HepG2 (cell line): ENCODE data around the gene VAV2. TPM values are rescaled to one million over a fixed set of nuclear protein-coding genes. Genes with fewer than 3 reads are reported as not detected.

ENCODE experiments used
- ATAC-seq: fragments of 200-7000 bp; cut with Tn5 transposase; 3 replicates; pipeline ENCODE4 v1.9.1; 2020; ENCODE audit warnings: mild to moderate bottlenecking, moderate library complexity
- BruUV-seq: library from RNA; stranded (reverse); fragments of 400-500 nt; replicated peaks from 2 replicates; lab custom pipeline; 2021; lab: Mats Ljungman, UMichigan
- CTCF ChIA-PET: fragments of 300-600 bp; formaldehyde crosslinking; extraction: SDS; loops from one replicate; lab custom pipeline; 2021; ENCODE audit warnings: low total read pairs, inconsistent platforms, low intra/inter-chr PET ratio; lab: Yijun Ruan, JAX
- POLR2A ChIA-PET: fragments of 350-600 bp; sonication (Branson Sonifier 250); formaldehyde crosslinking; loops from one replicate; lab custom pipeline; 2020; ENCODE audit warnings: antibody characterized with exemption, inconsistent platforms; lab: Yijun Ruan, JAX
- DNase-seq: peaks from one replicate; pipeline ENCODE4 v3.0.0-alpha.2; 2015; ENCODE audit warnings: low spot score
- FAIRE-seq: peaks from 3 replicates; lab custom pipeline; 2011; peaks lifted over from hg19 to GRCh38; lab: Jason Lieb, UNC
- H2AFZ ChIP-seq: one replicate; pipeline ENCODE4 v1.6.1; 2011; ENCODE audit warnings: low read length, inconsistent platforms
- H3K27ac ChIP-seq: fragments of 300-600 bp; 3 replicates; pipeline ENCODE4 v1.8.0; 2011; ENCODE audit warnings: mixed run types, mild to moderate bottlenecking, mixed read lengths, low read length, inconsistent platforms; ENCODE audit not compliant: insufficient read depth; ENCODE audit errors: extremely low read length
- H3K27me3 ChIP-seq, 2 experiments: fragments of 200-600 bp in 1 of 2; 2 replicates in 1 of 2; 3 replicates in 1 of 2; pipeline versions ENCODE4 v1.6.0 to v1.8.0; 2011; ENCODE audit warnings: low read length in 2 of 2, mild to moderate bottlenecking in 2 of 2, moderate library complexity in 2 of 2, inconsistent platforms in 1 of 2; ENCODE audit not compliant: insufficient read depth in 2 of 2, control insufficient read depth in 1 of 2
- H3K36me3 ChIP-seq, 2 experiments: fragments of 200-600 bp in 1 of 2; replicated peaks in 1 of 2; 2 replicates in 1 of 2; 3 replicates in 1 of 2; pipeline versions ENCODE4 v1.5.1 to v1.8.0; 2011; ENCODE audit warnings: low read length in 2 of 2, inconsistent platforms in 1 of 2; ENCODE audit not compliant: insufficient read depth in 2 of 2, control insufficient read depth in 1 of 2
- H3K4me1 ChIP-seq: 2 replicates; pipeline ENCODE4 v1.5.1; 2012; ENCODE audit warnings: low read length, inconsistent platforms; ENCODE audit not compliant: insufficient read depth
- H3K4me2 ChIP-seq: 2 replicates; pipeline ENCODE4 v1.6.0; 2011; ENCODE audit warnings: low read depth, low read length, inconsistent platforms
- H3K4me3 ChIP-seq, 3 experiments: fragments of 200-600 bp in 1 of 3; sonication (generic), shearing (Covaris generic) in 1 of 3; replicated peaks in 1 of 3; 2 replicates each; pipeline ENCODE4 v1.5.1; 2011 to 2016; ENCODE audit warnings: low read length in 3 of 3, inconsistent platforms in 2 of 3, low read depth in 2 of 3, mild to moderate bottlenecking in 2 of 3, control low read depth in 1 of 3, mixed read lengths in 1 of 3; ENCODE audit not compliant: insufficient read depth in 1 of 3
- H3K79me2 ChIP-seq: one replicate; pipeline ENCODE4 v1.6.1; 2011; ENCODE audit warnings: low read length, inconsistent platforms; ENCODE audit not compliant: insufficient read depth
- H3K9ac ChIP-seq: 2 replicates; pipeline ENCODE4 v1.6.0; 2011; ENCODE audit warnings: mild to moderate bottlenecking, low read depth, low read length, inconsistent platforms; ENCODE audit not compliant: insufficient read depth
- H3K9me3 ChIP-seq: 2 replicates; pipeline ENCODE4 v1.5.1; 2012; ENCODE audit warnings: mild to moderate bottlenecking, low read length
- H4K20me1 ChIP-seq: 2 replicates; pipeline ENCODE4 v1.6.0; 2011; ENCODE audit warnings: inconsistent platforms, mild to moderate bottlenecking, low read length, moderate library complexity; ENCODE audit not compliant: insufficient read depth
- AGO2 ChIP-seq: fragments of 200-400 bp; formaldehyde crosslinking; optimal IDR thresholded peaks from 2 replicates; pipeline ENCODE3; 2017; ENCODE audit warnings: mild to moderate bottlenecking, low read depth, low read length, moderate library complexity
- MYNN ChIP-seq: sonication (generic); formaldehyde crosslinking; IDR thresholded peaks from 2 replicates; pipeline ENCODE4 v1.4.0; 2020; ENCODE audit warnings: mild to moderate bottlenecking, low read depth, missing genetic modification reagents
- REXO4 ChIP-seq: sonication (generic); formaldehyde crosslinking; IDR thresholded peaks from 2 replicates; pipeline ENCODE4 v1.8.0; 2022; ENCODE audit warnings: missing genetic modification reagents, mild to moderate bottlenecking, borderline replicate concordance
- ZFP91 ChIP-seq: sonication (generic); formaldehyde crosslinking; IDR thresholded peaks from 2 replicates; pipeline ENCODE4 v1.9.0; 2022; ENCODE audit warnings: missing genetic modification reagents, mild to moderate bottlenecking, borderline replicate concordance
- WGBS: methylation state at CpG from one replicate; pipeline ENCODE4 v1.1.6; 2017; ENCODE audit warnings: low lambda C conversion rate; 5-methylcytosine and 5-hydroxymethylcytosine counted together
- in situ Hi-C: cut with HindIII; loops from 2 replicates; pipeline ENCODE4 v1.10.0; 2017; ENCODE audit warnings: low pct_unique_long_range_greater_than_20kb; ENCODE audit not compliant: extremely low pct_ligation_motif_present
- intact Hi-C: fragments of 100-400 bp; cut with micrococcal nuclease; formaldehyde crosslinking; loops from one replicate; pipeline ENCODE4 v1.10.0; 2022; ENCODE audit not compliant: unreplicated experiment
- polyA plus RNA-seq, 8 experiments: library from polyadenylated mRNA; depleted of rRNA in 3 of 8; stranded (reverse) in 7 of 8; unstranded in 1 of 8; fragments of >200 nt; fragmentation: Illumina TruSeq in 4 of 8; extraction: Trizol in 4 of 8; gene quantifications; 2 replicates each; pipeline versions ENCODE4 v1.2.1 to v1.2.3, GENCODE V29; 2011 to 2016; ENCODE audit warnings: low read depth in 4 of 8, missing spikeins in 1 of 8, mixed read lengths in 1 of 8; ENCODE audit not compliant: insufficient read depth in 1 of 8
- total RNA-seq, 5 experiments: library from RNA; depleted of rRNA; stranded (reverse); fragments of >200 nt; fragmentation: Illumina TruSeq; extraction: Trizol; gene quantifications; 2 replicates each; pipeline ENCODE4 v1.2.3, GENCODE V29; 2016; ENCODE audit warnings: low read depth in 1 of 5

VAV2 gene
- total and polyA plus RNA-seq, 2 of the 13 experiments (the other 11 are each of a cell fraction or from before 2014, with no cell fraction given): 22.5 to 22.9 TPM

GRCh38 chr9:133969681-133970580 lies 22.2 kb downstream of the VAV2 start:
- ChIA-PET POLR2A (no interaction called here), CTCF (no interaction called here)
- Histone ChIP-seq H3K9ac (no peak overlapping the region), H3K9me3 (0 out of 2 replicates have a peak, but pooled peaks cover under 1% of the 10 kb centered on the region), H3K27me3 (no peaks in the 10 kb centered on the region), H3K36me3 (peaks cover 0 to 3% of the 10 kb centered on the region in 2 experiments; a peak in 2 of 5 replicates), H3K4me3 (no peak overlapping the region), H3K27ac (no peak overlapping the region), H3K79me2 (peaks cover 96% of the 10 kb centered on the region), H3K4me1 (peaks cover 54% of the 10 kb centered on the region), H3K4me2 (no peak overlapping the region), H2AFZ (no peak overlapping the region), H4K20me1 (peaks cover 38% of the 10 kb centered on the region)
- ATAC-seq: no peak
- no TSS peak for BruUV-seq
- in situ Hi-C loops: no loop called here
- no peak for FAIRE-seq
- intact Hi-C loops: no loop called here
- 88% methylated on average over 21 of the region's 25 CpGs for WGBS
- no peak for DNase-seq
- TF ChIP-seq MYNN (no peak), ZFP91 (CRISPR knock-in tag) (0 out of 2 replicates have a peak, but pooled peaks have one; percentile 19), AGO2 (peak; percentile 47), REXO4 (no peak)
- TF ChIP-seq, all 625 proteins: peak for 2
